ENCODE results near the gene CTXN3.

- TF ChIP-seq CTCF (IDR thresholded peaks at IDR 0.05; ENCODE audit: low read length) = no peak
- TF ChIP-seq EZH2 (IDR thresholded peaks at IDR 0.05; ENCODE audit: borderline replicate concordance, low read length) = no peak
Observed at GRCh38 chr5:127666043-127666716, 17.3 kb downstream of the CTXN3 start.
